ENCODE results near the gene CYSRT1.
"Not testable (repeated sequence)": the region's sequence is repeated elsewhere in the genome, so short reads cannot be mapped to it uniquely, and the experiment has no call there.

The CYSRT1 gene

GRCh38 chr9:137247916-137248175 is 22.9 kb downstream of the CYSRT1 start:
- in situ Hi-C loops (cut with HindIII; ENCODE audit: low sequenced_read_pairs): no loop called here

DNA sequence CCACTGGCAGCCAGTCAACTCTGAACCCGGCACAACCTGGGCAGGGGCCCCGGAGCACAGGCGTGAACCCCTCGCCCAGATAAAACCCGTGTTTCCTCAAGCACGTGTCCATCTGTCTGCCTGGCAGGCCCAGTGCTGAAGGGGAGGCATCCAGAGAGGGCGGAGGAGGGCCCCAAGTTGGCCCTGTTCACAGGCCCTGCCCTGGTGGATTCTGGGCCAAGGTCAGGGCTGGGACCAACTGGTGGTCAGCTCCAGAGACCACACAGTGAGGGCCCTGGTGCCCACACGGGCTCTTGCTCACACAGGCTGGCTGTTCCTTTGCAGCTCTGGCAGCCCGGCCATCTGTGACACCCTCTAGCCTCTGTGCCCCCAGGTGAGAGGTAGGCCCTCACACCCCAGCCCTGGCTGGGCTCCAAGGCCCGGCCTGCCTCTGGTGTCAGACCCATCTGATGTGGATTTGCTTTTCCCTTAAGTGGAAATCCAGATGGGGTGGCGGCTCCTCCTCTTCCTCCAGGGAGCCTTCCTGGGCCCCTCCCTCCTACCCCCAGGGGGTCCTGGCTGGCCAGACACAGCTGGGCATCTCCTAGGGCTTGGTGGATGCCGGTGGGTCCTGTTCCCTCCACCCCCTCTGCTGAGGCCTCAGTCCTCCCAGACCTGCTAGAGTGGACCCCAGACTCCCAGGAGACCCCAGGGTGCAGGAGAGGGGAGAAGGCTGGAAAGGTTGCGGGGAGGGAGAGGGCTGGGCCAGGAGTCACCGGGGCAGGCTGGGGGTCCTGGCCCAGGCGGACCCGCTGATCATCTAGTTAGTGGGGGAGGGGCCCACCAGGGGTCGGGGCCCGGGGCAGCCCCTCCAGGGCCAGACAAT is 25.6 kb downstream of the CYSRT1 start:
- in situ Hi-C loops (cut with HindIII; ENCODE audit: low sequenced_read_pairs): no loop called here

DNA sequence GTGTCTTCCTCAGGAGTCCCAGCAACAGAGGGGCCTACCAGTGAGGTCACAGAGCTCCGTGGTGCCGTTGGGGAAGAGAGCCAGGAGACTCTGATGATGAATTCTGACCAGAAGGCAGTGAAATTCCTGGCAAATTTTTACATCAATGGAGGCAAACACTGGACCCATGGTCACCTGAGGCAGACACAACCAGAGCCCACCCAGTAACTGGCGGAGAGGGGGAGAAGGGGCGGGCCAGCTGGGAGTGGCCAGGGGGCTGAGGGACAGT is 26.2 kb downstream of the CYSRT1 start, which contains the start of gene STPG3:
TSS of gene STPG3 (plus strand) at position 93 of the 268 bp plus-strand sequence. CDS start at position 94, 1 bp downstream.
- in situ Hi-C loops (cut with HindIII; ENCODE audit: low sequenced_read_pairs): no loop called here

GRCh38 chr9:137251490-137252268 is 26.7 kb downstream of the CYSRT1 start:
- in situ Hi-C loops (cut with HindIII; ENCODE audit: low sequenced_read_pairs): no loop called here

DNA sequence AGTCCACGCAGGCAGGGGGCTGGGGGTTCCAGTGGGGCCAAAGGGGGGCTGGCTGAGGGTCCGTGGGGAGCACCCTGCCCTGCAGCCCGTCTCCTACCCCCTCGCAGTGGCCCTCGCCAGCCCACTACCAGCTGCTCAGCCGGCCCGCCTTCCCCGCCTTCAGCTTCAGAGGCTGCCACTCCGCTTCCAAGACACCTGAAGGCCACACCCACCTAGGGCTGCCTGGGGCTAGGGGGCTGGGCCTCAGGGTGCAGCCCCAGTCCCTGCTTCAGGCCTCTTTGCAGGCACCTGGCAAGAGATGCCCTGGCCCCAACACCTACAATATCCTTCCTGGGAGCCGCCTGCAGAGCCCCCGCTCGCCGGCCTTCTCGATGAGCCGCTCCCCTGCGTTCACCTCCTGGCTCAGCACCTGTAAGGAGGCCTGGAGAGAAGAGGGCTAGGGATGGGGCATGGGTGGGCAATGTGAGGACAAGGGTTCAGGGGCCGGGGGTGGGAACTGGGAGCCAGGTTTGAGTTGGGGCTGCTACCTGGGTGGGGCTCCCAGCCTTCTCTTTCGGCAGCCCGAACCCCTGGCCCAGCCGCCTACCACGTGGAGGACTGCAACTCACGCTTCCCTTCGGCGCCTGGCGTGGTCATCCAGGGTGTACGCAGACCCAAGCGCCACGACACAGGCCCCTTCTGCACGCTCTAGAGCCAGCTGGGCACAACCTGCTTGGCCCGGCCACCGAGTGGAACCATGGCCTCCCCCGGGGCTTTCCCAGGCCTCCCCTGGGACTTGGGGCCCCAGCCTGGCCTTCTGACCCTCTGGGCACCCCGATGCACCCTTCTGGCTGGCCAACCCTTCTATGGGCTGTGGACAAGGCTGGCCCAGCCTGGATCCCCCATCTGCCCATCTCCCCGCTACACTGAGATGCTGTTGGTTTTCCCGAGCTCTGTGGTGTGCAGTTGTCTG is 27.9 kb downstream of the CYSRT1 start:
- in situ Hi-C loops (cut with HindIII; ENCODE audit: low sequenced_read_pairs): no loop called here

DNA sequence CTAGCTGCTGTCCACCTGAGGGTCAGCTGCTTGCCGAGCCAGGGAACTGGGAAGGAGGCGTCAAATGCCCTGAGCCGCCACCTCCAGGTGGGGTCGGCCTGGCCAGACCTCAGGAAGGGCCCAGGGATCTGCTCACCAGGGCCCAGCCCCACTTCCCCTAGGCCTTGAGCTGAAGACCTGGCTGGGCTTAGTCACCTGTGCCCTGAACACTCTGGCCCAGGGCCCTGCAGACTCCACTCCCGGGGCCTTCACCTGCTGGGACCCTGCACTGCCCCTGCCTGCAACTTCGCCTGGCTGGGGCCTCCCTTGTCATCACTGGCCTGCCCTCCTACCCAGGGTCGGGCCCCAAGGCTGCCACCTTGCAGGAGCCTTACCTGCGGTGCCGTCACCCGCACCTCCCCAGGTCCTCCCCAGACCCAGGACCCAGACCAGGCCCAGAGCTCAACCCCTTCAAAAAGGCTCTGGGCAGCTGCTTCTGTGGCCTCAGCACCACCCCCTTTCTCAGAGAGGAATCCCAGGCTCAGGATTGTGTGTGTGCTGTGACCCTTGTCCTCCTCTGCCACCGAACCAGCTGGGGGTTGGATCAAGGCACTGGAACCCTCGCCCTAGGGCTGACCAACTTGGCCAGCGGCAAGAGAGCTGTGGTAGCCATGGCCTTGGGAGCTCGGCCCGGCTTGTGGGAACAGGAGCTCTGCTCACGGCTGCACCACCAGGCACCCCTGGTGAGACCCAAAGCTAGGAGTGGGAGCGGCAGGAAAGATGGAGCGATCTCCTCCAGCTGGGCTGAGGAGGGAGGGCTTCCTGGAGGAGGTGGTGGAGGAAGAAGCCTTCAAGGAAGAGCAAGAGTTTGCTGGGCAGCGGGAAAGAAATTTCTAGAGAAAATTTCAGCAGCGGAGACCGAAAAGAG is 29.0 kb downstream of the CYSRT1 start:
- in situ Hi-C loops (cut with HindIII; ENCODE audit: low sequenced_read_pairs): no loop called here

DNA sequence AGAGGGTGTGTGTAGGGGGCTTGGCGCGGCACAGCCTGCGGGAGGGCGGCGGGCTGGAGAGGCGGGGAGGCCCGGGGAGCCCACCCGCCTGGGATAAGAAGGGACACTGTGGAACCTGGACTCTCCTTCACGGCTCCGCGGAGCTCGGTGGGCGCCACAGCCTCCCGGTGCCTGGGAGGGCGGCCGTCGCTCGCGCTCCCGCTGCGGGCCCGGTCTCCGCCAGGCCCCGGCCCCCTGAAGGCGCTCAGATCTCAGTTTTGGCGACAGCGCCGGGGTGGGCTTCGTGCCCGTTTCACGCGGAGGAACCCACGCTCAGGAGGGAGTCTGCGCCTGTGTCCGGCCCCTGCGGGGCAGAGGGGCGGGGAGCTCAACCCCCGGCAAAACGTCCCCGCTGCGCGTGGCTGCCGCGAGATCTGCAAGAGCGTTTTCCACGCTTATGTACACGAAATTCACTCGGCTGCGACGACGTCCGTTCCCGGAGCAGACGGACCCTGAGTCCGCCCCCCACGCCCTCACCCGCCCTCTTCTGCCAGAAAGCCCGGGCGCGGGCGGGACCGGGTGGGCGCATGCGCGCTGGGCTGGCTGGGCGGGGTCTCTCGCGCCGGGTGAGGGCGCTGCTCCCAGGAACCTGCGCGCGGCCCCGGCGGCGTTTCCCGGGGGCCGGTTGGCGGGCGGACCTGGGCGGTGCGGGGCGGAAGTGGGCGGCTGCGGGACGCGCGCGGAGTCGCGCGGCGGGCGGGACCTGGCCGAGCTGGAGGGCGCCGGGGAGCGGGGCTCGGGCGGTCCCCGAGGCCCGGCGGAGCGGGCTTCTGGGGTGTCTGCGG is 29.9 kb downstream of the CYSRT1 start, which contains the start of gene NELFB:
TSS of gene NELFB (plus strand) at position 704 of the 824 bp plus-strand sequence.
- in situ Hi-C loops (cut with HindIII; ENCODE audit: low sequenced_read_pairs): no loop called here

DNA sequence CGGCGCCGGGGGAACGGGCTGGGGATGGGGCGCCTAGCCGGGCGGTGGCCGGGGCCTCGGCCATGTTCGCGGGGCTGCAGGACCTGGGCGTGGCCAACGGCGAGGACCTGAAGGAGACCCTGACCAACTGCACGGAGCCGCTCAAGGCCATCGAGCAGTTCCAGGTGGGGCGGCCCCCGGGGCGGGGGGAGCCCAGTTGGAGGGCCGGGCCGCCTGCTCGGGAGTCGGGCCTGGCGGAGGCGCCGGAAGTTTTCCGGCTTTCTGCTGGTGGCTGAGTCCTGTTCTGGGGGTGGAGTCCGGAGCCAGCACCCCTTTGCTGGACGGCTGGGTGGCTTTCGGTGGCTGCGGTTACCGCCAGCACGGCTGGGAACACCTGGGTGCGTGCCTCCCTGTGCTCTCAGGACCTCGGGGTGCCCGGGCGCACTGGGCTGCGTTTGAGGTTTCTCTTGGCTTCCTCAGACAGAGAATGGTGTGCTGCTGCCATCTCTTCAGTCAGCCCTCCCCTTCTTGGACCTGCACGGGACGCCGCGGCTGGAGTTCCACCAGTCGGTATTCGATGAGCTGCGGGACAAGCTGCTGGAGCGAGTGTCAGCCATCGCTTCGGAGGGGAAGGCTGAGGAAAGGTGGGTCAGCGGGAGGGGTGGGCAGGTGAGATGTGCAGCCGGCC is 30.6 kb downstream of the CYSRT1 start:
- in situ Hi-C loops (cut with HindIII; ENCODE audit: low sequenced_read_pairs): no loop called here

DNA sequence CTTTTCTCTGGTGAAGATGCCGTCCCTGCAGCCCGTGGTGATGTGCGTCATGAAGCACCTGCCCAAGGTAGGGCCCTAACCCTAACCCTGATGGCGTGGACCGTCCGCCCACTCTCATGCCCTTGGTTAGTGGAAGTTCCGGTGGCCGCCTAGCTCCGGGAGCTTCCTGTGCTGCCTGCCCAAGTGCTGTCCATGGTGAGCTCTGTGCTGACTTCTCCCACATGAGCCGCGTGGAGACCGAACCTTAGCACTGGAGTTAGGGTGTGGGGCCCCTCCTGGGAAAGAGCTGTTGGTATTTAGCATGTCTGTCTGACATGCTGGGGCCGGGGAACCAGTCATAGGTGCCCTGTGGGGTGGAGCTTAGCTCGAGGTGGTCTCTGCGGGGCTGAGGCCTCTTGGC is 31.4 kb downstream of the CYSRT1 start:
- in situ Hi-C loops (cut with HindIII; ENCODE audit: low sequenced_read_pairs): no loop called here

GRCh38 chr9:137256856-137257255 is 31.9 kb downstream of the CYSRT1 start:
- in situ Hi-C loops (cut with HindIII; ENCODE audit: low sequenced_read_pairs): no loop called here

GRCh38 chr9:137262173-137262908 is 37.4 kb downstream of the CYSRT1 start:
- in situ Hi-C loops (cut with HindIII; ENCODE audit: low sequenced_read_pairs): not testable (repeated sequence)

DNA sequence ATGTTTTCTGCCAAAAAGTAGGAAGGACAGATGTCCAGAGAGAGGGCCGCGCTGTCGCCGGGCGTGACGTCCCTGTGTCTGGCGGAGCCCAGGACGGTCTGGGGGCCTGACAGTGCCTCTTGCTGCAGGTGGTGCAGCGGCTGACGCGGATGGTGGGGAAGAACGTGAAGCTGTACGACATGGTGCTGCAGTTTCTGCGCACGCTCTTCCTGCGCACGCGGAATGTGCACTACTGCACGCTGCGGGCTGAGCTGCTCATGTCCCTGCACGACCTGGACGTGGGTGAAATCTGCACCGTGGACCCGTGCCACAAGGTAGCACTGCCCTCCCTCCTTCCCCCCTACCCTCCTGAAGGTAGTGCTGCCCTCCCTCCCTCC is 37.9 kb downstream of the CYSRT1 start:
- in situ Hi-C loops (cut with HindIII; ENCODE audit: low sequenced_read_pairs): no loop called here

DNA sequence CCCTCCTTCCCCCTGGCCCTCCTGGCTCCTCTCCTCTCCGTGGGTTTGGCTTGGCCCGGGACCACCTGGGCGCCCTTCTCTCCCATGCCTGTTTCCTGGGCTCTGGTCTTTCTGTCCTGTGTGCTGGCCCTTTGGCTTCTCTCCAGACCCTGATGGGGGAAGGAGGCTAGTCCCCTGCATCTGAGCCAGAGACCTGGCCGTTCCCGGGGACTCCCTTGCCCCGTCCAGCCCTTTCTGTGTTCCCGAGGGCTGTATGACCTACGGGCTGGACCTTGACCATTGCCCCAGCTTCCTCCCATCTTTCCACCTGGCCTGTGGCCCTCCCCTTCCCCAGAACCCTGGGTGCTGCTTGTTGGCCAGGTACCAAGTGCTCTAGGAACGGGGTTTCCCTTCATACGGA is 38.5 kb downstream of the CYSRT1 start:
- in situ Hi-C loops (cut with HindIII; ENCODE audit: low sequenced_read_pairs): no loop called here

- in situ Hi-C loops (cut with HindIII; ENCODE audit: low sequenced_read_pairs): no loop called here
These were observed 39.1 kb downstream of the CYSRT1 start for GRCh38 chr9:137264067-137264466.

DNA sequence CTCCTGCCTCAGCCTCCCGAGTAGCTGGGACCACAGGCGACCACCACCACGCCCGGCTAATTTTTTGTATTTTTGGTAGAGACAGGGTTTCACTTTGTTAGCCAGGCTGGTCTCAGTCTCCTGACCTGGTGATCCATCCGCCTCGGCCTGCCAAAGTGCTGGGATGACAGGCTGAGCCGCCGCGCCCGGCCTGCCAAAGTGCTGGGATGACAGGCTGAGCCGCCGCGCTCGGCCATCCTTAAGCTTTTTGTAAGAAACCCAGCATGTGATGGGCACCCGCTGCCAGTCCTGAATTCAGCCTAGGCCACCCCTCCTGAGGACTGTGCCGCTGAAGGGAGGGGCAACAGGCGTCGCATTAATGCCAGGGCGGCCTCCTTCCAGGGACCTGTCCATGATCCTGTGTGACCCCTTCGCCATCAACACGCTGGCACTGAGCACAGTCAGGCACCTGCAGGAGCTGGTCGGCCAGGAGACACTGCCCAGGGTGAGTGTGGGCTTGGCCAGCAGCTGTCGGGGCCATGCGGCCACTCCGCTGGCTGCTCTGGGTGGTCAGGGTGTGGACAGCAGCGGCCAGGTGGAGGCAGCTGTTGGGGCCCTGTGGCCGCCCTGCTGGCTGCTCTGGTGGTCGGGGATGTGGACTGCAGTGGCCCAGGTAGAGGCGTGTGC is 40.7 kb downstream of the CYSRT1 start:
- in situ Hi-C loops (cut with HindIII; ENCODE audit: low sequenced_read_pairs): no loop called here

GRCh38 chr9:137266162-137266527 is 41.2 kb downstream of the CYSRT1 start:
- in situ Hi-C loops (cut with HindIII; ENCODE audit: low sequenced_read_pairs): no loop called here

- in situ Hi-C loops (cut with HindIII; ENCODE audit: low sequenced_read_pairs): no loop called here
These were observed 41.8 kb downstream of the CYSRT1 start for GRCh38 chr9:137266585-137267453.

Measured in DLD1 (cell line).